Measurements from ENCODE around the gene DEPP1.

GRCh38 chr10:44985175-44985681, 6.6 kb upstream of the DEPP1 start:
- no peak for TF ChIP-seq CTCF (IDR thresholded peaks at IDR 0.05)
- no peak for TF ChIP-seq POLR2A (IDR thresholded peaks at IDR 0.05)

Measured in lower leg skin (tissue), 3 donors.